Naive thymus-derived CD4-positive, alpha-beta T cell (primary cell): ENCODE results near the gene ATRN. TPM values are rescaled to one million over a fixed set of nuclear protein-coding genes. Genes with fewer than 3 reads are reported as not detected.

Source experiments
- ATAC-seq: fragments of 150-1000 bp; cut with Tn5 transposase; 2 replicates; pipeline ENCODE4 v1.10.0; 2021; ENCODE audit warnings: mild to moderate bottlenecking, moderate library complexity
- CTCF ChIA-PET: fragments of 350-600 bp; sonication (Branson Sonifier 250); formaldehyde crosslinking; loops from one replicate; lab custom pipeline; 2021; ENCODE audit warnings: antibody characterized with exemption; lab: Charles Lee
- POLR2A ChIA-PET: fragments of 350-600 bp; sonication (Branson Sonifier 250); formaldehyde crosslinking; loops from one replicate; lab custom pipeline; 2021; ENCODE audit warnings: antibody characterized with exemption, inconsistent platforms; lab: Charles Lee
- DNase-seq, 9 donors: peaks; one replicate each; pipeline versions ENCODE4 v3.0.0 to v3.0.0-alpha.2; 2020 to 2022; ENCODE audit warnings: mixed read lengths in 1 of 9
- H3K27ac ChIP-seq: one replicate; pipeline ENCODE4 v1.7.0; 2013; ENCODE audit warnings: mild to moderate bottlenecking, low read depth, low read length, moderate library complexity
- H3K27me3 ChIP-seq, 2 donors: one replicate each; pipeline ENCODE4 v1.7.0; 2013; ENCODE audit warnings: low read length in 2 of 2, mild to moderate bottlenecking in 2 of 2, moderate library complexity in 2 of 2; ENCODE audit not compliant: control insufficient read depth in 2 of 2, insufficient read depth in 2 of 2
- H3K36me3 ChIP-seq, 3 experiments: 1 replicate in 2 of 3; 2 replicates in 1 of 3; pipeline ENCODE4 v1.7.0; 2013; ENCODE audit warnings: low read length in 3 of 3, mild to moderate bottlenecking in 3 of 3, moderate library complexity in 1 of 3; ENCODE audit not compliant: insufficient read depth in 3 of 3, control insufficient read depth in 2 of 3
- H3K4me1 ChIP-seq, 2 donors: one replicate each; pipeline ENCODE4 v1.7.0; 2013; ENCODE audit warnings: low read length in 2 of 2, mild to moderate bottlenecking in 2 of 2, moderate library complexity in 1 of 2; ENCODE audit not compliant: control insufficient read depth in 2 of 2, insufficient read depth in 2 of 2
- H3K4me3 ChIP-seq: 2 replicates; pipeline ENCODE4 v1.7.0; 2013; ENCODE audit warnings: mild to moderate bottlenecking, low read length
- H3K9me3 ChIP-seq, 3 experiments: 1 replicate in 2 of 3; 2 replicates in 1 of 3; pipeline ENCODE4 v1.7.0; 2013; ENCODE audit warnings: low read length in 3 of 3; ENCODE audit not compliant: control insufficient read depth in 2 of 3
- H3K27ac Mint-ChIP-seq, 9 donors: one replicate each; pipeline ENCODE4 v1.8.0; 2020 to 2022; ENCODE audit warnings: mixed read lengths in 9 of 9, mild to moderate bottlenecking in 8 of 9, moderate library complexity in 5 of 9, inconsistent platforms in 2 of 9
- H3K27me3 Mint-ChIP-seq, 5 donors: one replicate each; pipeline ENCODE4 v1.8.0; 2021 to 2022; ENCODE audit warnings: mixed read lengths in 5 of 5, mild to moderate bottlenecking in 1 of 5
- H3K36me3 Mint-ChIP-seq, 5 donors: one replicate each; pipeline ENCODE4 v1.8.0; 2020 to 2022; ENCODE audit warnings: mixed read lengths in 5 of 5, mild to moderate bottlenecking in 3 of 5, inconsistent platforms in 1 of 5
- H3K4me1 Mint-ChIP-seq, 7 donors: one replicate each; pipeline ENCODE4 v1.8.0; 2020 to 2022; ENCODE audit warnings: mixed read lengths in 7 of 7, mild to moderate bottlenecking in 3 of 7, inconsistent platforms in 1 of 7
- H3K4me3 Mint-ChIP-seq, 10 donors: one replicate each; pipeline ENCODE4 v1.8.0; 2020 to 2022; ENCODE audit warnings: mild to moderate bottlenecking in 10 of 10, mixed read lengths in 10 of 10, moderate library complexity in 6 of 10, inconsistent platforms in 2 of 10
- H3K9me3 Mint-ChIP-seq, 11 donors: one replicate each; pipeline ENCODE4 v1.8.0; 2020 to 2022; ENCODE audit warnings: mixed read lengths in 11 of 11, mild to moderate bottlenecking in 4 of 11, inconsistent platforms in 1 of 11, moderate library complexity in 1 of 11
- intact Hi-C, 2 donors: fragments of 100-400 bp; cut with micrococcal nuclease; formaldehyde crosslinking; loops; one replicate each; pipeline ENCODE4 v1.15.1; 2023
- polyA plus RNA-seq, 2 donors: library from polyadenylated mRNA; unstranded; fragments of 300-500 nt; fragmentation: Illumina TruSeq; gene quantifications; one replicate each; pipeline ENCODE4 v1.2.3, GENCODE V29; 2021
- total RNA-seq, 6 experiments: library from RNA in 5 of 6; stranded (reverse) in 5 of 6; gene quantifications; 1 replicate in 5 of 6; 2 replicates in 1 of 6; pipeline ENCODE4 v1.2.3 and lab custom pipeline; 2021 to 2026

The ATRN gene
- total and polyA plus RNA-seq, 7 experiments from 2014 or later, result 9.2 to 17.5 (median 12.9) TPM

GRCh38 chr20:3563133-3563532 is 92.3 kb downstream of the ATRN start:
- ATAC-seq, result no peak
- Mint-ChIP-seq H3K27me3 (no peaks in the 10 kb centered on the region), H3K36me3 (peaks cover 1 to 34% (median 13%) of the 10 kb centered on the region in 5 donors), H3K27ac (no peak overlapping the region), H3K4me1 (no peaks in the 10 kb centered on the region), H3K9me3 (no peaks in the 10 kb centered on the region), H3K4me3 (no peak overlapping the region)
- H3K27ac ChIP-seq, result no peak overlapping the region
- H3K9me3 ChIP-seq, result no peaks in the 10 kb centered on the region
- DNase-seq, result no peak
- H3K27me3 ChIP-seq, result no peaks in the 10 kb centered on the region
- H3K4me1 ChIP-seq, result no peaks in the 10 kb centered on the region
- CTCF ChIA-PET, result no interaction called here
- H3K36me3 ChIP-seq, result peaks cover 0 to 15% (median 0%) of the 10 kb centered on the region in 3 experiments
- POLR2A ChIA-PET, result interaction anchor here (0.6 kb wide), 1 partner anchor 54 kb away, joined by 4 read pairs; no protein-coding TSS in a partner anchor
- no peak overlapping the region for H3K4me3 ChIP-seq
- intact Hi-C loops, result loop anchor here (2.0 to 5.0 kb wide), 2 partner anchors 148 to 524 kb away; no protein-coding TSS in a partner anchor

DNA sequence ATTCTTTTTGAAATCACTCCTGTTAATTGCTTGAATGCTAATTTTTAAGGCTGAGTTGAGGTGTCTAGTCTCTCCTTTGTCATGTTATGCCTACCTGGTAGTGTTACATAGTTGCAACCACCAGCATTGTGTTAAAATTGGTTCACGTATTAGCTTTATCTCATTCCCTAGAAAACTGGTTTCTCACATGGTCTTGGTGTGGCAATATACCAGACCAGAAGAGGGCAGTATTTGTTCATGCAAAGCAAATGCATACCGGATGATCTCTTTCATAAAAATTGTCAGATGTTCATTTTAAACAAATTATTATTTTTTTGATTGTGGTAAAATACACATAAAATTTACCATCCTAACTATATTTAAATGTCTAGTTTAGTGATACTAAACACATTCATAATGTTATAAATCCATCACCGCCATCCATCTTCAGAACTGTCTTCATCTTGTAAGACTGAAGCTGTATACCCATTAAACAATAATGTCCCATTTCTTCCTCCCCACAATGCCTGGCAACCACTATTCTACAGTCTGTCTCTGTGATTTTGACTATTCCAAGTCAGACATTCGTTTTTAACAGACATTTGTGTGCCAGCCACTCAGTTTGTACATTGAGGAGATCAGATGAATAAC is 92.8 kb downstream of the ATRN start:
- Histone ChIP-seq H3K4me3 (no peak overlapping the region), H3K9me3 (no peaks in the 10 kb centered on the region), H3K4me1 (no peaks in the 10 kb centered on the region), H3K27ac (no peak overlapping the region), H3K36me3 (peaks cover 0 to 16% (median 0%) of the 10 kb centered on the region in 3 experiments), H3K27me3 (no peaks in the 10 kb centered on the region)
- ATAC-seq (no peak), DNase-seq (peak in 6 of 9 donors; percentile 13 to 38 (median 20))
- Mint-ChIP-seq H3K27me3 (no peaks in the 10 kb centered on the region), H3K4me3 (no peak overlapping the region), H3K36me3 (peaks cover 1 to 34% (median 13%) of the 10 kb centered on the region in 5 donors), H3K27ac (no peak overlapping the region), H3K4me1 (no peaks in the 10 kb centered on the region), H3K9me3 (no peaks in the 10 kb centered on the region)
- intact Hi-C loops, result loop anchor here (2.0 to 5.0 kb wide), 2 partner anchors 147 to 524 kb away; no protein-coding TSS in a partner anchor
- CTCF ChIA-PET, result no interaction called here
- POLR2A ChIA-PET, result no interaction called here

GRCh38 chr20:3565851-3566250 is 95.0 kb downstream of the ATRN start:
- intact Hi-C loops, result no loop called here
- ChIA-PET CTCF (no interaction called here), POLR2A (interaction anchor here (0.7 kb wide), 1 partner anchor 8 kb away, joined by 3 read pairs; no protein-coding TSS in a partner anchor)
- H3K27ac ChIP-seq, result no peak overlapping the region
- Mint-ChIP-seq H3K4me1 (no peaks in the 10 kb centered on the region), H3K9me3 (no peaks in the 10 kb centered on the region), H3K36me3 (peaks cover 1 to 29% (median 10%) of the 10 kb centered on the region in 5 donors), H3K27ac (peak overlapping the region in 1 of 9 donors; percentile 20), H3K27me3 (no peaks in the 10 kb centered on the region), H3K4me3 (no peak overlapping the region)
- DNase-seq (no peak), ATAC-seq (no peak)
- H3K36me3 ChIP-seq, result peaks cover 0 to 18% (median 0%) of the 10 kb centered on the region in 3 experiments
- H3K4me1 ChIP-seq, result no peaks in the 10 kb centered on the region
- H3K9me3 ChIP-seq, result no peaks in the 10 kb centered on the region
- H3K4me3 ChIP-seq, result no peak overlapping the region
- H3K27me3 ChIP-seq, result no peaks in the 10 kb centered on the region

DNA sequence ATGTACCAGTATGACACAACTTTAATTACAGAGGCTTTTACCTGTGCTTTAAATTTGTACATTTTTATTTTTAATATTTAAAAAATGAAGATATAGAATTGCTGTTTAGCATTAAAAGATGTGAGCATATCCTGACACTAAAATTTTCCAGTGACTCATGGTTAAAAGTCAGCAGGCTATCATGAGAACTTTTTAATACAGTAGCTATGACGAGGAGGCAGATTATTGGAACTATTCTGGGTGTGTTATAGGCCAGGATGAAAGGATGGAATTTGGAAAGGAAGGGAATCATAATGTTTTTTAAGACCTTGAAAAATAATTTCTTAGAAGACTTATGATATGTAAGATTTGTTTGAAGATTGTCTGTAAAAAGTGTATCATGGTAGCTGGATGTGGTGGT is 101.3 kb downstream of the ATRN start:
- H3K36me3 ChIP-seq, result peaks cover 0 to 32% (median 11%) of the 10 kb centered on the region in 3 experiments
- DNase-seq (no peak), ATAC-seq (no peak)
- POLR2A ChIA-PET, result no interaction called here
- no peak overlapping the region for H3K27ac ChIP-seq
- H3K27me3 ChIP-seq, result no peaks in the 10 kb centered on the region
- no peak overlapping the region for H3K4me3 ChIP-seq
- no peaks in the 10 kb centered on the region for H3K9me3 ChIP-seq
- H3K27me3 Mint-ChIP-seq, result no peaks in the 10 kb centered on the region
- no peak overlapping the region for H3K27ac Mint-ChIP-seq
- intact Hi-C loops, result no loop called here
- CTCF ChIA-PET, result no interaction called here
- peaks cover 0 to 2% (median 0%) of the 10 kb centered on the region in 7 donors for H3K4me1 Mint-ChIP-seq
- H3K4me3 Mint-ChIP-seq, result no peak overlapping the region
- no peaks in the 10 kb centered on the region for H3K4me1 ChIP-seq
- H3K36me3 Mint-ChIP-seq, result peaks cover 1 to 45% (median 25%) of the 10 kb centered on the region in 5 donors
- no peaks in the 10 kb centered on the region for H3K9me3 Mint-ChIP-seq

GRCh38 chr20:3576363-3576762 is 105.5 kb downstream of the ATRN start:
- Histone ChIP-seq H3K27me3 (no peaks in the 10 kb centered on the region), H3K36me3 (peaks cover 6 to 60% (median 14%) of the 10 kb centered on the region in 3 experiments), H3K4me1 (no peaks in the 10 kb centered on the region), H3K9me3 (no peaks in the 10 kb centered on the region), H3K27ac (no peak overlapping the region), H3K4me3 (no peak overlapping the region)
- Mint-ChIP-seq H3K36me3 (peaks cover 1 to 61% (median 35%) of the 10 kb centered on the region in 5 donors), H3K27ac (no peak overlapping the region), H3K4me1 (peaks cover 0 to 2% (median 0%) of the 10 kb centered on the region in 7 donors), H3K27me3 (no peaks in the 10 kb centered on the region), H3K4me3 (no peak overlapping the region), H3K9me3 (no peaks in the 10 kb centered on the region)
- ATAC-seq, result no peak
- DNase-seq, result no peak
- intact Hi-C loops, result no loop called here
- CTCF ChIA-PET, result interaction anchor here (0.5 to 0.6 kb wide), 2 partner anchors 9 to 1020 kb away, joined by 3 read pairs; no protein-coding TSS in a partner anchor
- POLR2A ChIA-PET, result no interaction called here

GRCh38 chr20:3577366-3577765 is 106.5 kb downstream of the ATRN start:
- H3K27me3 Mint-ChIP-seq, result no peaks in the 10 kb centered on the region
- DNase-seq (no peak), ATAC-seq (no peak)
- peaks cover 1 to 65% (median 33%) of the 10 kb centered on the region in 5 donors for H3K36me3 Mint-ChIP-seq
- Histone ChIP-seq H3K9me3 (no peaks in the 10 kb centered on the region), H3K4me1 (no peaks in the 10 kb centered on the region), H3K36me3 (peaks cover 6 to 70% (median 14%) of the 10 kb centered on the region in 3 experiments), H3K4me3 (no peak overlapping the region), H3K27me3 (no peaks in the 10 kb centered on the region), H3K27ac (no peak overlapping the region)
- H3K9me3 Mint-ChIP-seq, result no peaks in the 10 kb centered on the region
- no peak overlapping the region for H3K4me3 Mint-ChIP-seq
- ChIA-PET CTCF (no interaction called here), POLR2A (no interaction called here)
- intact Hi-C loops, result no loop called here
- H3K4me1 Mint-ChIP-seq, result peaks cover 0 to 2% (median 0%) of the 10 kb centered on the region in 7 donors
- H3K27ac Mint-ChIP-seq, result no peak overlapping the region
